GM18507 (cell line): ENCODE measurements around the gene ID1.
"Not testable (repeated sequence)": the region's sequence is repeated elsewhere in the genome, so short reads cannot be mapped to it uniquely, and the experiment has no call there.

Experiments
- DNase-seq: peaks from one replicate; pipeline ENCODE4 v3.0.0; 2011; ENCODE audit warnings: low read depth; ENCODE audit not compliant: insufficient read length; ENCODE audit errors: extremely low spot score
- FAIRE-seq: peaks from 2 replicates; lab custom pipeline; 2011; peaks lifted over from hg19 to GRCh38; lab: Jason Lieb, UNC

The ID1 gene

DNA sequence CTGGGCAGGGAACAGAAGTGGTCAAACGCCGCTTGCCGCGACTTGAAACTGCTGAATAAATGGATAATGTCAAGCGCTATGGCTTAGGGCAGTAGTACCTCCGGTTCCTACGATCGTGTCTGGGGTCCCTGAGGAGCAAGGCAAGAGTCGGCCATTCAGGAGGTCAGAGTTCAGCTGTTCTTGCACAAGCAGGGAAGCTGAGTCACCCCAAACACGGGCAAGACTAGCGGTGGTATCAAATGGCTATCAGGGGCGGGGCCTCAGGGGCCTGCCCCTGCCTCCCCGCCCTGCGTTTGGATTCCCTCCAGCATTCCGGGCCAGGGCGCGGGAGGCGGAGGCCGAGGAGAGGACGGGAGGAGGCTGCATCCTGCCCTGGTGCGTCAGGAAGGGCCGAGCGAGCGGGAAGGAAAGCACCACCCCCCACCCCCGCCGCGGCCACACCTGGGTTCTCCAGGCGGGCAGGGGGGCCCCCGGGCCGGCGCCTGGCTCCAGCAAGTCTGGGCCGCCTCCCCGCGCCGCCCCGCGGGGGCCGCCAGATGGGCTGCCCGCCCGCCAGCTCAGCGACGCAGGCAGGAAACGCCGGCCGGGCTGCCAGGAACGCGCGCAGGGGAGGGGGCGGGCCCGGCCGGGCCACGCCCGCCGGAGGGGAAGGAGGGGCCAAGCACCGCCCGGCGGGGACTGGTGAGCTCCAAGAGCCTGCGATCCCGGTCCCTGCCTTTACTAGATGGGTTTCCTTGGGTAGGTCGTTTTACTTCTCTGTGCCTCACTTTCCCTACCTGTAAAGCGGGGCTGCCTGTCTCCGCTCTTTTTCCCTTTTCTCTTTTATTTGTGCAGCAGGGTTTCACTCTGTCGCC, 32.2 kb upstream of the ID1 start:
- peak; percentile 44 for FAIRE-seq
- DNase-seq: peak; percentile 74

DNA sequence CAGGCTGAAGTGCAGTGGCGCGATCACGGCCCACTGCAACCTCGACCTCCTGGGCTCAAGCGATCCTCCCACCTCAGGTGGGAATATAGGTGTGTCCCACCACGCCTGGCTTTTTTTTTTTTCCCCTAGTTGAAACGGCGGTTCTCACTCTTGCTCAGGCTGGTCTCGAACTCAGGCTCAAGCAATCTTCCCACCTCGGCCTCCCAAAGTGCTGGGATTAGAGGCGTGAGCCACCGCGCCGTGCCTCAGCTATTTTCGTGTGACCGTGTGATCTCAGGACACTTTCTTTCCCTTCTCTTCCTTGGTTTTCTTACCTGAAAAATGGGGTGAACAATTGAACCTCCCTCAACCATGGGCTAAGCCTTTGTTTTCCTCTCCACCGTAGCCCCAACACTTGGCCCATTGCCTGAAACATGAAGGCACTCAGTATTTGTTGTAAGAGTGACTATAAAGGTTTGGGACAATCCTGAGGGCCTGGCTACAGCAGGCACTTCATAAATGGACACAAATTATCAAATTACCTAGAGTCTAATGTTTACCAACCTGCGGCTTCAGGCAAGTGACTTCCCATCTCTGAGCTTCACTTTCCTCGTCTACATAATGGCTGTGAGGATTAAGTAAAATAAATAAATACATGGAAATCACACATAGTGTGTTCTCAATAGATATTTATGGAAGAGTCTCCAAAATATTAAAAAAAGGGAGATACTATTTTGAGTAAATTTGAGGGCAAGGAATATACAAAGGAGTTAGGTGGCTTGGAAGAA, 31.4 kb upstream of the ID1 start:
- FAIRE-seq: no peak
- no peak for DNase-seq

DNA sequence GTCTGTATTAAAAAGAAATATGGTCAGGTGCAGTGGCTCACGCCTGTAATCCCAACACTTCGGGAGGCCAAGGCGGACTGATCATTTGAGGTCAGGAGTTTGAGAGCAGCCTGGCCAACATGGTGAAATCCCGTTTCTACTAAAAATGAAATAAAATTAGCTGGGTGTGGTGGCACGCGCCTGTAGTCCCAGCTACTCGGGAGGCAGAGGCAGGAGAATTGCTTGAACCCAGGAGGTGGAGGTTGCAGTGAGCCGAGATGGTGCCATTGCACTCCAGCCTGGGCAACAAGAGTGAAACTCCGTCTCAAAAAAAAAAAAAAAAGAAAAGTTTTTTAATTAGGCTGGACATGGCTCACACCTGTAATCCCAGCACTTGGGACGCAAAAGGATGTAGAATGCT, 30.1 kb upstream of the ID1 start:
- FAIRE-seq, DNase-seq: not testable (repeated sequence)

DNA sequence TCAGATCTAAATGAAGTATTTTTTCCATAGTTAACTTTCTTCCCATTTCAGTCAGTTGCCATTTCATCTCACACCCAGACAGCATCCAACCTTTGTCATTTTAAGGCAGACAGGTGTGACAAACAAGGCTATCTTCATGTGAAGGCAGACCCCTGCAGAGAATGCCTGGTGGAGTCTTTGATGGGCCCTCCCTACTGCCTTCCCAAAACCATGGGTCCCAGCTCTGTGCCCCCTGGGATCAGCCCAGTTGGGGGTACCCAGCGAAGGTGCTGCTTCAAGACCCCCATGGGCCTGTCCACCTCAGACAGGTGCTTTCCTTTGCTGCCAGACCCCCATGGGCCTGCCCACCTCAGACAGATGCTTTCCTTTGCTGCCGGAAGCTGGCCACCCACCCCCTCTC, 28.3 kb upstream of the ID1 start:
- FAIRE-seq: no peak
- DNase-seq: no peak

- no peak for FAIRE-seq
- no peak for DNase-seq
Observed at GRCh38 chr20:31577194-31577593, 27.9 kb upstream of the ID1 start.

GRCh38 chr20:31578448-31579138, 26.5 kb upstream of the ID1 start:
- FAIRE-seq: no peak
- DNase-seq: no peak

DNA sequence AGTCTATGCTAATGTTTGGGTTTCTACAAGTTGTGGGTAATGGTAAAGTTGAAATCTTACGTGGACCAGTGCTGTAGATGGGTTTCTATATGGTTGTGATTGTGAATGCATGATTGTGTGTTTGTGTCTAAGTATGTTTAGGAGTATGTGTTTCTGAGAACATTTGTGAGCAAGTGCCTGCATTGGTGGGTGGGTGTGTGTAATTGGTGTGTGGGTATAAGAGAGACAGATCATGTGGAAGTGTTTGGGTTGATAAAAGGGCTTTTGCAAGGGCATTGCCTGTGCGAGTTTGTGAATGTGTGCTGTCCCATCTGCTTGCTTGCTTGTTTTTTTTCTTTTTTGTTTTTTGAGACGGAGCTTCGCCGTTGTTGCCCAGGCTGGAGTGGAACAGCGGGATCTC, 25.8 kb upstream of the ID1 start:
- DNase-seq (no peak), FAIRE-seq (no peak)

GRCh38 chr20:31579941-31580651, 25.0 kb upstream of the ID1 start:
- DNase-seq: not testable (repeated sequence)

GRCh38 chr20:31580706-31581105, 24.4 kb upstream of the ID1 start:
- FAIRE-seq: no peak
- no peak for DNase-seq

More at GRCh38 chr20:31579941-31580651, 25.0 kb upstream of the ID1 start:
- not testable (repeated sequence) for FAIRE-seq

GRCh38 chr20:31581391-31581790, 23.7 kb upstream of the ID1 start:
- FAIRE-seq (no peak), DNase-seq (no peak)

- DNase-seq (no peak), FAIRE-seq (no peak)
Observed at GRCh38 chr20:31587545-31588389, 17.3 kb upstream of the ID1 start.

DNA sequence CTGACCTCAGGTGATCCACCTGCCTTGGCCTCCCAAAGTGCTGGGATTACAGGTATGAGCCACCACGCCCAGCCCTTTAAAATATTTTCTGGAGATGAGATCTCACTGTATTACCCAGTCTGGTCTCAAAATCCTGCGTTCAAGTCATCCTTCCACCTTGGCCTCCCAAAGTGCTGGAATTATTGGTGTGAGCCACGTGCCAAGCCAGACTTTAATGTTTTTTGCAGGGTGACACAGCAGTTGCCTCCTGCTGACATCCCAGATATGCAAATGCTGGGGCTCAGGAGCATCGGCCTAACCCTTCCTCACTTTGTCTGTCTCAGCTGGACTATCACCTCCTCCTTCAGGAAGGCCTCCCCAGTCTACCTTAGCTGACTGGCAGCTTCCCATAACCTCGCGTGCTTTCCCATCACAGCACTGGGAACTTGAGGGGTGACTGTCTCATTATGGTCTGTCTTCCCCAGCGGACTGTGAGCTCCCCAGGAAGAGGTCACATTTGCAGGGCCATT, 14.3 kb upstream of the ID1 start:
- DNase-seq (no peak), FAIRE-seq (no peak)

GRCh38 chr20:31593221-31594001, 11.7 kb upstream of the ID1 start:
- DNase-seq: no peak
- no peak for FAIRE-seq

DNA sequence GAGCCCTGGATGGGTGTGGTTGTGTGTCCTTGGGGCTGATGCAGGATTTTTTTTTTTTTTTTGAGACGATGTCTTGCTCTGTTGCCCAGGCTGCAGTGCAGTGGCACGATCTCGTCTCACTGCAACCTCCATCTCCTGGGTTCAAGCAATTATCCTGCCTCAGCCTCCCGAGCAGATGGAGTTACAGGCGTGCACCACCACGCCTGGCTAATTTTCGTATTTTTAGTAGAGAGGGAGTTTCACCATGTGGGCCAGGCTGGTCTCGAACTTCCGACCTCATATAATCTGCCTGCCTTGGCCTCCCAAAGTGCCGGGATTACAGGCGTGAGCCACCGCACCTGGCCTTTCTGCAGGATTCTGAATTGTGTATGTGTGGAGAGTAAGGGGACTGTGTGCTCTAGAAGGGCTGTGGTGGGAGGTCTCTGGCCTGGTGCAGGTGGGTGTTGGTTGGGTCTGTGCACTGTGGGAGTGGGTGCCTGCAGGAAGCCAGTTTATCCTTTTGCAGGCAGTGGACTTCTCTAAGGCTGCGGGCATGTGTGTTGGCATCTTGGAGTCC, 11.0 kb upstream of the ID1 start:
- FAIRE-seq (no peak), DNase-seq (no peak)

GRCh38 chr20:31594558-31595379, 10.3 kb upstream of the ID1 start:
- FAIRE-seq: no peak
- no peak for DNase-seq

- FAIRE-seq (no peak), DNase-seq (no peak)
Observed at GRCh38 chr20:31595380-31595653, 9.8 kb upstream of the ID1 start.
